Measurements from ENCODE around the gene NOTCH3.

The NOTCH3 gene

DNA sequence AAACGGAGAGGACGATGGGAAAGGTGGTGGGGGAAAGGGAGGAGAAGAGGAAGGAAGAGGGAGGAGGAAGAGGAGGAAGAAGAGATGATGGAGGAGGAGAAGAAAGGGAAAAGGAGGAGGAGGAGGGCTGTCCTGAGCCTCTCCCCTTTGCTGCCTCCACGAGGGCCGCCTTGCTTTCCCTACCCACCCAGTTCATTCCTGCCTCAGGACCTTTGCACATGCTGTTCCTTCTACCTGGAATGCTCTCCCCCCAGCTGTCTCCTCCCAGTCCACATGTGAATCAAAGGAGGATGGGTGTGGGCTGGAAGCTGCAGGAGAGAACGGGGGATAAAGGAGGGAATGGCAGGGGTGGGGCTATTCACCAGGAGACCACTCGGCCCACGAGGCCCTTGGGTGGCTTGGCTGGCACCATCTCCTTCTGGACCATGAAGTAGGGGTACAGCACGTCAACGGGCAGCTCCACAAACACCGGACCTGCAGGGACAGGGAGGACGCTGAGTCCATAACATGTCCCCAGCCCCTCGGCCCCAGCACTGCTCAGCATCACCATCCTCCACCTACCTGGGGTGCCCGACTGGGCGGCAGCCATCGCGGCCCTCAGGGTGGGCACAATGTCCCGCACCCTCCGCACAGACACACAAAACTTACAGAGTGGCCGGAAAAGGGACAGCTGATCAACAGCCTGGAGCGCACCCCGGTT lies 78.3 kb downstream of the NOTCH3 start:
- DNase-seq, result no peak

DNA sequence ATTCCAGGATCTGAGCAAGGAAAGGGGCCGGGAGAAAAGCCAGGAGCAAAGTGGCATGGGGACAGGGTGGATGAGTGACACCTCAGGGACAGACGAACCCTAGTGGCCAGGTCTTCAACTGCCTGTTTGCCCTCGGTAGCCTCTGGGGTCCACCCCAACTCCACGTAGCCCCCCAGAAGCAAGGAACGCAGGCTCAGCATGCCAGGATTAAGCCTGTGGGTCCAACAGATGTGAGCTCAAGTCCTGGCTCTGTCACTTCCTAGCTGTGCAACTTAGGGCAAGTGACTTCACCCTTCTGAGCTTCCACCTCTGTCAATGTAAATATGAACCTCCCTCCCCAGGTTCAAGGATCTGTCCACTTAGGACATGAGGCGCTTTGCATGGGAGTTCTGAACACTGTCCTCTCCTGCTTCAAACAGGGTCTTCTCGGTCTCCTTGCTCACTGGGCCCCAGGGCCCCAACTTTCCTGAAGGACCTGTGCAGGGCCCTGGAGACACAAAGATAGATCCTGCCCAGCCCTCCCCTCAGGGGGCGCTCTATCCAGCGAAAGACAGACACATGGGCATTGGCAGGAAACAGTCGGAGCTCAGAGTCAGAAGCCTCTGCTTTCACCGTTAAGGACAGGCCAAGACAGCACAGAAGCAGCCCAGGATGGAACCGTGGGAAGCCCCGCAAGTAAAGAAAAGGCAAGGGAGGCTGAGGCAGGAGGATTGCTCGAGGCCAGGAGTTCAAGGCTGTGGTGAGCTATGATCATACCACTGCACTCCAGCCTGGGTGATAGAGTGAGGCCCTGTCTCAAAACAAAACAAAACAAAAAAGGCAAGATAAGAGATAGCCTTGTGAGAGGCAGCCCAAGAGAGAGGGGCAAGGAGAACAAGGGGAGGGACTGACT lies 80.4 kb downstream of the NOTCH3 start:
- no peak for DNase-seq

DNA sequence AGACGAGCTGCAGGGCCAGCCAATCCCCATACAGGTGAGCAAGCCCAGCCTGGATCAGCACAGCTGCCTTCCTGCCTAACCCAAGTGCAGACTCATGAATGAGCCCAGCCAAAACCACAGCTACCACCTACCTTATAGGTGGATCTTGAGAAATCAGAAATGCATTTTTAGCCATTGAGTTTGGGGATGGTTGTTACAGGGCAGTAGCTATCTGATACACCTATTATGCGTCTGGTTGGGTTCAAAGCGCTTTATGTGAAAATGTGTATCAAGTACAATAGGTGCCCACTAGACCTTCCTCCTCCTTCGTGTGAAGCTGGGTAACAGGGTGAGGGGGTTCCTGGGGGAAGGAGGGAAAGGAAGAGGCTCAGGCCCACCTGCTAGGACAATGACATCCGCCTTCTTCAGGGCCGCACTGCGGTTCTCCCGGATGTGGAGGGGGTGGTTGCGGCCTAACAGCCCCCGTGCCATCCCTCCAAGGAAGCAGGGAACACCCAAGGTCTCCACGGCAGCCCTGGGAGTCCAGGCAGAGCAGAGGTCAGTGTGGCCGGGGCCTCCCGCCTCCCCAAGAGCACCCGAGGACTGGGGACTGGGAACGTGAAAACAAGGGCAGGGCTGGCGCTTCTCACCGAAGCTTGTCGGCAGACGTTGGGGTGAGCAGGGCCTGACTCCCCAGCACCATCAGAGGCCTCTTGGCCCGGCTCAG lies 81.9 kb downstream of the NOTCH3 start:
- DNase-seq, result no peak

DNA sequence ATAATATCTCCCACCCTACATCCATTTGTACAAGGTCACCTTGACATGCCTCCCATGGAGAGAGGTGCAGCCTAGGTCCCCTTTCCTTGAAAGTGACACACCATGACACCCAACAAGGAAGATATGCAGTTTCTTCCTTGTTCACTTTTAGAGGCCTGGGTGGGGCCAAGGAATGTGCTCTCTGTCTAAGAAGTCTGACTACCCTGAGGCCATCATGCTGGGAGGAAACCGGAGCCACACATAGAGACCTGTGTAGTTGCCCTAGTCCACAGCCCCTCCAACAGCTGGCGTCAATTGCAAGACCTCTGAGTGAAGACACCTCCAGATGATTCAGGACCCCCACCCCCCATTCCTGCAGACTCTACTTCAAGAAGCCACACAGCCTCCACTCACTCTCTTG lies 82.5 kb downstream of the NOTCH3 start:
- DNase-seq, result no peak

DNA sequence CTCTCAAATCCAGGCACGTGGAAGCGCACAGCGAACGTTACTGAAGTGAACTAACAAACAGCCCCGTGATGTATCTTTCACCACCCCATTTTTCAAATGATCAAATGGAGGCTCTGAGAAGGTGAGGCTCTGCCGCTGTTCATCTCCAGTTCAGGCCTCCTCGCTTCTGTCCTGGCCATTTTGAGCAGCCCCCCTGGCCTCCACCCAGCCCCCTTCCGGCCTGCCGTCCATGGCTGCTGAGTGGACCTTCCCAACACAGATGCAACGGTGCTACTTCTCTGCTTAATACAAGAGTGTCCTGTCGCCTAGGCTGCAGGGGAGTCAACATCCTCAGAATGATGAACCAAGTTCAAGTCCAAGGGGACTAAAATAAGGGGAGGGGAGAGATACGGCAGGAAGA lies 83.9 kb downstream of the NOTCH3 start:
- no peak for DNase-seq

- DNase-seq, result no peak
Observed at GRCh38 chr19:15115762-15116615, 84.8 kb downstream of the NOTCH3 start.

GRCh38 chr19:15115080-15115479 lies 85.7 kb downstream of the NOTCH3 start:
- DNase-seq, result no peak

GRCh38 chr19:15114153-15114540 lies 86.6 kb downstream of the NOTCH3 start:
- DNase-seq, result no peak

DNA sequence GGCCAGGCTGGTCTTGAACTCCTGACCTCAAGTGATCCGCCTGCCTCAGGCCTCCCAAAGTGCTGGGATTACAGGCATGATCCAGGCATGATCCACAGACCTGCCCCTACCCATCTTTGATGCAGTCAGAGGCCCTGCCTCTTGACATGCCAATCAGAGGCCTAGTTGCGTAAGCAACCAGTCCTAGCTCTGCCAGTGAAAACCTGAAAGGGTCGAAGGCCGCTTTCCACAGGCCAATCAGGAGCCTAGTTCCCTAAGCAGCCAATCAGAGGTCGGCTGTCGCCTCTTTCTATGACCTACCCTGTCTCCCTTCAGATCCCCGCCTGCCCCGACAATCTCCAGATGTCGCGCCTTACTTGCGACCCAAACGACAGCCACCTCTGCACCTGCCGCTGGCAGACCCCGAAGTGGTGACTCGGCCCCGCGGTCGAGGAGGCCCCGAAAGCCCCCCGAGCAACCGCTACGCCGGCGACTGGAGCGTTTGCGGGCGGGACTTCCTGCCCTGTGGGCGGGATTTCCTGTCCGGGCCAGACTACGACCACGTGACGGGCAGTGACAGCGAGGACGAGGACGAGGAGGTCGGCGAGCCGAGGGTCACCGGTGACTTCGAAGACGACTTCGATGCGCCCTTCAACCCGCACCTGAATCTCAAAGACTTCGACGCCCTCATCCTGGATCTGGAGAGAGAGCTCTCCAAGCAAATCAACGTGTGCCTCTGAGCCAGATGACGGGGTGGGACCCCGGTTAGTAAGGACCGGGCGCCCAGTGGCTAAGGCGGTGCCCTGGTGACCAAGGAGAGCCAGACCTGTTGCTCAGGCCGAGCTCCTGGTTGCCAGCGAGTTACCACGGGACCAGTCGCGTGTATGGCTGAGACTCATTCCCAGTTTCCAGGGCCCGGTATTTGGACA lies 87.3 kb downstream of the NOTCH3 start:
- DNase-seq, result peak; percentile 26

DNA sequence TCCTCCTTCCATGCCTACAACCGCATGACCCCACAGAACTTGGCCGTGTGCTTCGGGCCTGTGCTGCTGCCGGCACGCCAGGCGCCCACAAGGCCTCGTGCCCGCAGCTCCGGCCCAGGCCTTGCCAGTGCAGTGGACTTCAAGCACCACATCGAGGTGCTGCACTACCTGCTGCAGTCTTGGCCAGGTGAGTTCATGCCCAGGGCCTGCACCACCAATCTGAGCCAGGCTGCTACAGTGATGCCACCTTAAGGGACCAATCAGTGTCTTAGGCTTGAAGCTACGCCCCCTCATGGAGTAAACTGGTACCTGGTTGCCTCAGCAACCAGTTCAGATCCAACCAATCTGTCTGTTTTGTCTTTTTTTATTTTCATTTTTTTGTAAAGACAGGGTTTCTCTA lies 88.4 kb downstream of the NOTCH3 start:
- DNase-seq, result no peak

- DNase-seq, result no peak
Observed at GRCh38 chr19:15111758-15112157, 89.0 kb downstream of the NOTCH3 start.

- no peak for DNase-seq
Observed at GRCh38 chr19:15110418-15110815, 90.4 kb downstream of the NOTCH3 start.

DNA sequence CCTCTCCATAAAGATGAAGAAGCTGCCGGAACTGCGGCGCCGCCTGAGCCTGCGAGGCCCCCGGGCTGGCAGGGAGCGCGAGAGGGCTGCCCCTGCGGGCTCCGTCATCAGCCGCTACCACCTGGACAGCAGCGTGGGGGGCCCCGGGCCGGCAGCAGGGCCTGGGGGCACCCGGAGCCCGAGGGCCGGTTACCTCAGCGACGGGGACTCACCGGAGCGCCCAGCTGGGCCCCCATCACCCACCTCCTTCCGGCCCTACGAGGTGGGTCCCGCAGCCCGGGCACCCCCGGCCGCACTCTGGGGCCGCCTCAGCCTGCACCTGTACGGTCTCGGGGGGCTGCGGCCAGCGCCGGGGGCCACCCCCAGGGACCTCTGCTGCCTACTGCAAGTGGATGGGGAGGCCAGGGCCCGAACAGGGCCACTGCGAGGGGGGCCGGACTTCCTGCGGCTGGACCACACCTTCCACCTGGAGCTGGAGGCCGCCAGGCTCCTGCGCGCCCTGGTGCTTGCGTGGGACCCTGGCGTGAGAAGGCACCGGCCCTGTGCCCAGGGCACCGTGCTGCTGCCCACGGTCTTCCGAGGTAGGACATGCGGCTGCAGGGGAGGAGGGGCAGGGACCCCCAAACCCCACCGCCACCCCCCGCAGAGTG lies 90.9 kb downstream of the NOTCH3 start:
- DNase-seq, result no peak
